Measurements from ENCODE around the gene USP20. TPM values are rescaled to one million over a fixed set of nuclear protein-coding genes. Genes with fewer than 3 reads are reported as not detected.

The USP20 gene
- polyA plus RNA-seq, 1 of the 3 experiments (the other 2 are of a cell fraction): 22.5 TPM

GRCh38 chr9:129860653-129861446 is 25.6 kb downstream of the USP20 start (continued):
- TF ChIP-seq ZBTB33 (IDR thresholded peaks at IDR 0.05; ENCODE audit: borderline replicate concordance, low read depth) (no peak), RFX5 (IDR thresholded peaks at IDR 0.05; ENCODE audit: low read length) (no peak), TEAD4 (IDR thresholded peaks at IDR 0.05; ENCODE audit: borderline replicate concordance, insufficient read depth) (no peak), NRF1 (IDR thresholded peaks at IDR 0.05; ENCODE audit: low read depth, low read length) (no peak), NFIC (IDR thresholded peaks at IDR 0.05; ENCODE audit: borderline replicate concordance) (no peak), MAX (IDR thresholded peaks at IDR 0.05; ENCODE audit: low read depth) (no peak), TCF12 (IDR thresholded peaks at IDR 0.05) (no peak)
- TF ChIP-seq, protein P1, sequence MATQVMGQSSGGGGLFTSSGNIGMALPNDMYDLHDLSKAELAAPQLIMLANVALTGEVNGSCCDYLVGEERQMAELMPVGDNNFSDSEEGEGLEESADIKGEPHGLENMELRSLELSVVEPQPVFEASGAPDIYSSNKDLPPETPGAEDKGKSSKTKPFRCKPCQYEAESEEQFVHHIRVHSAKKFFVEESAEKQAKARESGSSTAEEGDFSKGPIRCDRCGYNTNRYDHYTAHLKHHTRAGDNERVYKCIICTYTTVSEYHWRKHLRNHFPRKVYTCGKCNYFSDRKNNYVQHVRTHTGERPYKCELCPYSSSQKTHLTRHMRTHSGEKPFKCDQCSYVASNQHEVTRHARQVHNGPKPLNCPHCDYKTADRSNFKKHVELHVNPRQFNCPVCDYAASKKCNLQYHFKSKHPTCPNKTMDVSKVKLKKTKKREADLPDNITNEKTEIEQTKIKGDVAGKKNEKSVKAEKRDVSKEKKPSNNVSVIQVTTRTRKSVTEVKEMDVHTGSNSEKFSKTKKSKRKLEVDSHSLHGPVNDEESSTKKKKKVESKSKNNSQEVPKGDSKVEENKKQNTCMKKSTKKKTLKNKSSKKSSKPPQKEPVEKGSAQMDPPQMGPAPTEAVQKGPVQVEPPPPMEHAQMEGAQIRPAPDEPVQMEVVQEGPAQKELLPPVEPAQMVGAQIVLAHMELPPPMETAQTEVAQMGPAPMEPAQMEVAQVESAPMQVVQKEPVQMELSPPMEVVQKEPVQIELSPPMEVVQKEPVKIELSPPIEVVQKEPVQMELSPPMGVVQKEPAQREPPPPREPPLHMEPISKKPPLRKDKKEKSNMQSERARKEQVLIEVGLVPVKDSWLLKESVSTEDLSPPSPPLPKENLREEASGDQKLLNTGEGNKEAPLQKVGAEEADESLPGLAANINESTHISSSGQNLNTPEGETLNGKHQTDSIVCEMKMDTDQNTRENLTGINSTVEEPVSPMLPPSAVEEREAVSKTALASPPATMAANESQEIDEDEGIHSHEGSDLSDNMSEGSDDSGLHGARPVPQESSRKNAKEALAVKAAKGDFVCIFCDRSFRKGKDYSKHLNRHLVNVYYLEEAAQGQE (IDR thresholded peaks at IDR 0.05; ENCODE audit: low read depth, low read length): no peak

GRCh38 chr9:129861447-129861827 is 26.2 kb downstream of the USP20 start:
- Histone ChIP-seq H3K4me2 (no peak overlapping the region), H3K27me3 (ENCODE audit: insufficient read depth) (no peaks in the 10 kb centered on the region), H3F3A (replicated peaks; ENCODE audit: insufficient read depth) (no peaks in the 10 kb centered on the region), H3K27ac (ENCODE audit: low read depth in 2 of 2, low read length in 1 of 2) (peak overlapping the region in 1 of 2 experiments; percentile 4; a peak in 1 of 4 replicates), H3K9ac (no peak overlapping the region), H4K20me1 (ENCODE audit: insufficient read depth) (no peaks in the 10 kb centered on the region), H3K9me3 (no peaks in the 10 kb centered on the region), H3K4me1 (ENCODE audit: control insufficient read depth in 1 of 2, insufficient read depth in 2 of 2, low read depth in 1 of 2, low read length in 1 of 2) (peaks cover 0 to 14% of the 10 kb centered on the region in 2 experiments; a peak in 1 of 4 replicates), H3K4me3 (ENCODE audit: low read depth in 2 of 2, low read length in 1 of 2) (no peak overlapping the region), H3K79me2 (ENCODE audit: insufficient read depth) (no peaks in the 10 kb centered on the region), H3K9me2 (no peaks in the 10 kb centered on the region), H3K36me3 (replicated peaks in 1 of 2; ENCODE audit: control insufficient read depth in 1 of 2, insufficient read depth in 2 of 2, low read length in 1 of 2) (peaks cover 5 to 36% of the 10 kb centered on the region in 2 experiments), H2AFZ (ENCODE audit: low read depth) (no peak overlapping the region)
- TF ChIP-seq MXI1 (IDR thresholded peaks at IDR 0.05; ENCODE audit: low read depth, low read length) (no peak), PBX3 (IDR thresholded peaks at IDR 0.05) (no peak), EP300 (IDR thresholded peaks at IDR 0.05; ENCODE audit: borderline replicate concordance in 1 of 2, low read depth in 1 of 2, low read length in 1 of 2) (no peak), RAD21 (IDR thresholded peaks at IDR 0.05; ENCODE audit: low read length) (no peak), NRF1 (IDR thresholded peaks at IDR 0.05; ENCODE audit: low read depth, low read length) (no peak), TCF12 (IDR thresholded peaks at IDR 0.05) (no peak), MAX (IDR thresholded peaks at IDR 0.05; ENCODE audit: low read depth) (no peak), EZH2phosphoT487 (IDR thresholded peaks at IDR 0.05; ENCODE audit: borderline replicate concordance, low read depth) (no peak)
- ChIA-PET CTCF (no interaction called here), POLR2A (no interaction called here)
- DNase-seq: no peak
- WGBS (ENCODE audit: low lambda C conversion rate): 95% methylated on average over 12 of the region's 12 CpGs
